ENCODE measurements around the gene TMEM139. TPM values are rescaled to one million over a fixed set of nuclear protein-coding genes. Genes with fewer than 3 reads are reported as not detected.
A peak's percentile ranks its signal among the peaks of the same experiment; 100 is the strongest.

TMEM139 gene
- total RNA-seq, 2 experiments from 2014 or later: 1.1 TPM

- DNase-seq: peak; percentile 55
- Mint-ChIP-seq H3K27me3 (no peaks in the 10 kb centered on the region), H3K4me1 (peaks cover 43% of the 10 kb centered on the region), H3K36me3 (peaks cover 67% of the 10 kb centered on the region), H3K9me3 (no peaks in the 10 kb centered on the region), H3K4me3 (no peak overlapping the region), H3K27ac (no peak overlapping the region)
- POLR2A ChIA-PET: interaction anchor here (1.0 to 1.2 kb wide), 6 partner anchors 10 to 85 kb away, joined by 3 to 8 read pairs (median 4); partner anchors contain the start of gene CASP2
- ATAC-seq (ENCODE audit: low read depth): peak; percentile 91
Measured at GRCh38 chr7:143299840-143300239, 15.1 kb downstream of the TMEM139 start.

GRCh38 chr7:143300959-143301935, 16.5 kb downstream of the TMEM139 start:
- peaks cover 42% of the 10 kb centered on the region for H3K4me1 Mint-ChIP-seq
- H3K9me3 Mint-ChIP-seq: no peaks in the 10 kb centered on the region
- POLR2A ChIA-PET: interaction anchor here (0.8 to 1.8 kb wide), 3 partner anchors 9 to 75 kb away, joined by 3 to 7 read pairs (median 3); partner anchors contain the start of gene CASP2
- H3K4me3 Mint-ChIP-seq: no peak overlapping the region
- H3K27ac Mint-ChIP-seq: no peak overlapping the region
- ATAC-seq (ENCODE audit: low read depth): no peak
- H3K27me3 Mint-ChIP-seq: no peaks in the 10 kb centered on the region
- peaks cover 68% of the 10 kb centered on the region for H3K36me3 Mint-ChIP-seq
- DNase-seq: no peak

- ATAC-seq (ENCODE audit: low read depth): no peak
- POLR2A ChIA-PET: no interaction called here
- Mint-ChIP-seq H3K4me3 (no peak overlapping the region), H3K27me3 (no peaks in the 10 kb centered on the region), H3K27ac (no peak overlapping the region), H3K36me3 (peaks cover 76% of the 10 kb centered on the region), H3K4me1 (peaks cover 38% of the 10 kb centered on the region), H3K9me3 (no peaks in the 10 kb centered on the region)
- DNase-seq: no peak
Measured at GRCh38 chr7:143303733-143304132, 19.0 kb downstream of the TMEM139 start.

- Mint-ChIP-seq H3K4me3 (peak overlapping the region; percentile 24), H3K9me3 (peaks cover 2% of the 10 kb centered on the region), H3K36me3 (peaks cover 80% of the 10 kb centered on the region), H3K27ac (peak overlapping the region; percentile 14), H3K27me3 (no peaks in the 10 kb centered on the region), H3K4me1 (peaks cover 35% of the 10 kb centered on the region)
- POLR2A ChIA-PET: interaction anchor here (0.5 to 0.7 kb wide), 2 partner anchors 56 to 112 kb away, joined by 3 read pairs; no protein-coding TSS in a partner anchor
- ATAC-seq (ENCODE audit: low read depth) (no peak), DNase-seq (no peak)
Measured at GRCh38 chr7:143304938-143305337, 20.2 kb downstream of the TMEM139 start.

GRCh38 chr7:143305423-143306070, 20.8 kb downstream of the TMEM139 start:
- Mint-ChIP-seq H3K27ac (peak overlapping the region; percentile 19), H3K27me3 (no peaks in the 10 kb centered on the region), H3K36me3 (peaks cover 80% of the 10 kb centered on the region), H3K4me3 (no peak overlapping the region), H3K9me3 (peaks cover 2% of the 10 kb centered on the region), H3K4me1 (peaks cover 38% of the 10 kb centered on the region)
- POLR2A ChIA-PET: interaction anchor here (0.6 to 1.5 kb wide), 3 partner anchors 23 to 65 kb away, joined by 3 to 4 read pairs (median 3); no protein-coding TSS in a partner anchor
- ATAC-seq (ENCODE audit: low read depth) (peak; percentile 53), DNase-seq (peak; percentile 69)

- DNase-seq (no peak), ATAC-seq (ENCODE audit: low read depth) (no peak)
- Mint-ChIP-seq H3K4me3 (no peak overlapping the region), H3K36me3 (peaks cover 71% of the 10 kb centered on the region), H3K4me1 (peaks cover 38% of the 10 kb centered on the region), H3K9me3 (peaks cover 2% of the 10 kb centered on the region), H3K27ac (no peak overlapping the region), H3K27me3 (no peaks in the 10 kb centered on the region)
- POLR2A ChIA-PET: interaction anchor here (1.0 to 1.6 kb wide), 2 partner anchors 37 to 76 kb away, joined by 3 to 4 read pairs; no protein-coding TSS in a partner anchor
Measured at GRCh38 chr7:143308632-143309031, 23.9 kb downstream of the TMEM139 start.

- ATAC-seq (ENCODE audit: low read depth) (no peak), DNase-seq (no peak)
- peaks cover 3% of the 10 kb centered on the region for H3K9me3 Mint-ChIP-seq
- H3K27me3 Mint-ChIP-seq: peaks cover 5% of the 10 kb centered on the region
- no peak overlapping the region for H3K27ac Mint-ChIP-seq
- POLR2A ChIA-PET: no interaction called here
- no peak overlapping the region for H3K4me3 Mint-ChIP-seq
- peaks cover 21% of the 10 kb centered on the region for H3K4me1 Mint-ChIP-seq
- H3K36me3 Mint-ChIP-seq: peaks cover 24% of the 10 kb centered on the region
Measured at GRCh38 chr7:143314127-143314526, 29.4 kb downstream of the TMEM139 start.

- Mint-ChIP-seq H3K27me3 (peaks cover 5% of the 10 kb centered on the region), H3K4me3 (no peak within 1 kb of the TSS), H3K9me3 (peaks cover 1% of the 10 kb centered on the region), H3K27ac (no peak within 1 kb of the TSS), H3K36me3 (peaks cover 12% of the 10 kb centered on the region), H3K4me1 (peaks cover 9% of the 10 kb centered on the region)
- no peak for DNase-seq
- POLR2A ChIA-PET: no interaction called here
- no peak for ATAC-seq (ENCODE audit: low read depth)
Measured at GRCh38 chr7:143315776-143316175, 31.0 kb downstream of the TMEM139 start, which contains the start of gene CLCN1. Gene CLCN1 (plus strand): TSS chr7:143316111. CDS start chr7:143316213, 102 bp downstream.

GRCh38 chr7:143316492-143316891, 31.7 kb downstream of the TMEM139 start:
- peaks cover 5% of the 10 kb centered on the region for H3K27me3 Mint-ChIP-seq
- no peak for ATAC-seq (ENCODE audit: low read depth)
- H3K36me3 Mint-ChIP-seq: peaks cover 11% of the 10 kb centered on the region
- H3K27ac Mint-ChIP-seq: no peak overlapping the region
- H3K4me3 Mint-ChIP-seq: no peak overlapping the region
- POLR2A ChIA-PET: no interaction called here
- H3K9me3 Mint-ChIP-seq: peaks cover 1% of the 10 kb centered on the region
- DNase-seq: no peak
- peaks cover 5% of the 10 kb centered on the region for H3K4me1 Mint-ChIP-seq

- Mint-ChIP-seq H3K4me1 (peaks cover 5% of the 10 kb centered on the region), H3K4me3 (no peak overlapping the region), H3K9me3 (peaks cover 1% of the 10 kb centered on the region), H3K27me3 (peaks cover 5% of the 10 kb centered on the region), H3K36me3 (no peaks in the 10 kb centered on the region), H3K27ac (no peak overlapping the region)
- DNase-seq (no peak), ATAC-seq (ENCODE audit: low read depth) (no peak)
- POLR2A ChIA-PET: no interaction called here
Measured at GRCh38 chr7:143318661-143319060, 33.9 kb downstream of the TMEM139 start.

GRCh38 chr7:143320620-143321019, 35.9 kb downstream of the TMEM139 start:
- DNase-seq: no peak
- Mint-ChIP-seq H3K27ac (no peak overlapping the region), H3K9me3 (no peaks in the 10 kb centered on the region), H3K36me3 (no peaks in the 10 kb centered on the region), H3K4me3 (no peak overlapping the region), H3K27me3 (peaks cover 2% of the 10 kb centered on the region), H3K4me1 (peaks cover 7% of the 10 kb centered on the region)
- ATAC-seq (ENCODE audit: low read depth): no peak
- POLR2A ChIA-PET: no interaction called here

- H3K4me3 Mint-ChIP-seq: no peak overlapping the region
- no peaks in the 10 kb centered on the region for H3K36me3 Mint-ChIP-seq
- POLR2A ChIA-PET: no interaction called here
- peaks cover 9% of the 10 kb centered on the region for H3K4me1 Mint-ChIP-seq
- H3K27me3 Mint-ChIP-seq: peaks cover 2% of the 10 kb centered on the region
- DNase-seq: no peak
- H3K27ac Mint-ChIP-seq: no peak overlapping the region
- ATAC-seq (ENCODE audit: low read depth): no peak
- no peaks in the 10 kb centered on the region for H3K9me3 Mint-ChIP-seq
Measured at GRCh38 chr7:143321242-143321641, 36.5 kb downstream of the TMEM139 start.

- no peaks in the 10 kb centered on the region for H3K9me3 Mint-ChIP-seq
- no peak overlapping the region for H3K4me3 Mint-ChIP-seq
- peak overlapping the region; percentile 21 for H3K27ac Mint-ChIP-seq
- POLR2A ChIA-PET: no interaction called here
- ATAC-seq (ENCODE audit: low read depth) (peak; percentile 31), DNase-seq (no peak)
- H3K36me3 Mint-ChIP-seq: no peaks in the 10 kb centered on the region
- peaks cover 9% of the 10 kb centered on the region for H3K4me1 Mint-ChIP-seq
- H3K27me3 Mint-ChIP-seq: peaks cover 2% of the 10 kb centered on the region
Measured at GRCh38 chr7:143321734-143322133, 37.0 kb downstream of the TMEM139 start.
